Left kidney (tissue), 2 donors: ENCODE measurements around the gene GRAMD1B. TPM values are rescaled to one million over a fixed set of nuclear protein-coding genes. Genes with fewer than 3 reads are reported as not detected.
A peak's percentile ranks its signal among the peaks of the same experiment; 100 is the strongest.
"Not testable (repeated sequence)": the region's sequence is repeated elsewhere in the genome, so short reads cannot be mapped to it uniquely, and the experiment has no call there.

Source experiments
- DNase-seq: peaks from one replicate; pipeline ENCODE4 v3.0.0-alpha.2; 2013
- polyA plus RNA-seq: library from polyadenylated mRNA; unstranded; fragments of 120-200 nt; gene quantifications from one replicate; pipeline ENCODE4 v1.2.1, GENCODE V29; 2013; ENCODE audit not compliant: insufficient read length

The GRAMD1B gene
- polyA plus RNA-seq, 1 donor: 13.0 TPM

DNA sequence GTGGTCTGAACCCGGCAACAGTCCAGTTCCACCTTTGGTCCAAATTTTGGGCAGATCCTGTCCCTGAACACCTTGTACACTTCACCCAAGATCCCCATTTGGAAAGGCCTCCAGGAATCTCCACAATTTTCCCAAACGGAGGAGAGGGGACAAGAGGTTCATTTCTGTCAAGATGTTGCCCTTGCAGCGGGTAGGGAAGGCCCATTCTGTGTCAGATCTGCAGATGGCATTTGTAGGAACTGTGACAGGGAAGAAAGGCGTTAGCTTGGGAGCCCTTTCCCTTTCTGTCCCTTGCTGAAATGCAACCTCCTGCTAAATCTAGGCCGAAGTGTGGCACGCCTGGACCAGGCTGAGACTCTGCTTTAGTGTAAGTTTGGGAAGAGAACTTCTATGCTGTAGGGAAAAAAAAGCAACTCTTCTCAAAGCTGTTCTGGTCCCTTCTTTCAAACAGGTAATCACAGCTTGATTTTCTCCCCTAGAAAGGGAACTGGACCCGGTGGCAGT lies 138.3 kb downstream of the GRAMD1B start:
- DNase-seq: no peak

DNA sequence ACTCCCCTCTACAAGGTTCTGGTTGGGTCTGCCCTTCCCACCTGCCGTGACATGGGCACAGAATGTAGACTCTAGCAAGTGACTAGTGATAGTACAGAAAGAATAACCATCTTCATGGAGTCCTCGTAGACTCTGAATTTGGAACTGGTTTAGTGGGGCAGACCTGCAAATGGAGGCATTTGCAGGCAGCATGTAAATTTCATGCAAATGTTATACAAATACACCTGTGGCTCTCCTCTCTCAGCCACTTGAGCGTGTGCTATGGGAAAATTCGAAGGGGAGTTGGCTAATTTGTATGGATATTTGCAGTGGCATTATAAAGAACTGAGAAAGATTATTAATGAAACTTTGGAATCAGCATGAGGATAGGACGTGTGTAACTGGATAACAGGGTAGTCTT lies 139.3 kb downstream of the GRAMD1B start:
- DNase-seq: no peak

DNA sequence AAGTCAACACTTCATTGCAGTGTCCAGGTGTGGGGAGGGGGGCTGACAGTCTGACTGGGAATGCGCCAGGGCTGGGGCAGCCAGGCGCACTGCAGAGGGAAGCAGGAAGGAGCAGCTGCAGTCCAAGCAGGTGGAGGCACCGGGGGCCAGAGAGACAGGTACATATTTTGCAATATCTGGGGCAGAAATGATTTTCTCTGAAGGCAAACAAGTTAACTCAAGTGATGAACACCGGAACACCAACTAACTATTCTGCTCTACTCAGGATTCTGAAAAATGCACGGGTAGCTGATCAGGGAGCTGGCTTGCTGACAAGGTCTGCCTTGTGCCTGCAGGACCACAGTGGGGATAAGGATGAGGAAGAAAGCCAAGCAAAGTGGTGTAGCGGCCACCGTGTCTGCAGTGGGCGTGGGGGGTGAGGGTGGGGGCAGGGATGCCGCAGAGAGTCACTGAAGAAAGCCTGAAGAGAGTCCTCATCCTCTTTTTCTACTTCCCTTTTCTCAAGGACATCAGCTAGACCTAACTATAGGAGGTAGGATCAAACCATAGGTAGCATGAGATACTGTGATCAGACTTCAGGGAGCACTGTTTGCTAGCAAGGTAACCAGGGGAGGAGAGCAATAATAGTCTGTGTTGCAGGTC lies 141.0 kb downstream of the GRAMD1B start:
- DNase-seq: no peak

DNA sequence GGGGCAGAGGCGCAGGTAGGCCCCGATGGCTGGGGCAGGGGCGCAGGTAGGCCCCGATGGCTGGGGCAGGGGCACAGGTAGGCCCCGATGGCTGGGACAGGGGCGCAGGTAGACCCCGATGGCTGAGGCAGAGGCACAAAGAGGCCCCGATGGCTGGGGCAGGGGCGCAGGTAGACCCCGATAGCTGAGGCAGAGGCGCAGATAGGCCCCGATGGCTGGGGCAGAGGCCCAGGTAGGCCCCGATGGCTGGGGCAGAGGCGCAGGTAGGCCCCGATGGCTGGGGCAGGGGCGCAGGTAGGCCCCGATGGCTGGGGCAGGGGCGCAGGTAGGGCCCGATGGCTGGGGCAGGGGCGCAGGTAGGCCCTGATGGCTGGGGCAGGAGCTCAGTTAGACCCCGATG lies 142.7 kb downstream of the GRAMD1B start:
- not testable (repeated sequence) for DNase-seq

DNA sequence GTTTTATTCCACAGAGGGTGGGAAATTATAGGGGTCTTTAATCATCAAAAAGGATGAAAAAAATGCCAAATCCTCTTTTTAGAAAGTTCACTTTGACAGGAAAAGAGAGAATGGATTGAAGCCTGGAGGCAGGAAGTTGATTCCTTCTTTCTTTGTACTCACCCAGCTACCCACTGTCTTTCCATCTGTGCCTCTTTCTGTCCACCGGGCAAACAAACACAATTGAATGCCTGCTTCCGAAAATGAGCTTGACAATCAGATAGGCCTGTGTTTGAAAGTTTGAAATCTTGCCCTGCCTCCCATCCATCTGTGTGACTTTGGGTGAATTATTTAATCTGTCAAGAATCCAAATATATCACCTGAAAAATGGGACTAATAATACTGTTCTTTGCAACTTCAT lies 143.2 kb downstream of the GRAMD1B start:
- DNase-seq: no peak

DNA sequence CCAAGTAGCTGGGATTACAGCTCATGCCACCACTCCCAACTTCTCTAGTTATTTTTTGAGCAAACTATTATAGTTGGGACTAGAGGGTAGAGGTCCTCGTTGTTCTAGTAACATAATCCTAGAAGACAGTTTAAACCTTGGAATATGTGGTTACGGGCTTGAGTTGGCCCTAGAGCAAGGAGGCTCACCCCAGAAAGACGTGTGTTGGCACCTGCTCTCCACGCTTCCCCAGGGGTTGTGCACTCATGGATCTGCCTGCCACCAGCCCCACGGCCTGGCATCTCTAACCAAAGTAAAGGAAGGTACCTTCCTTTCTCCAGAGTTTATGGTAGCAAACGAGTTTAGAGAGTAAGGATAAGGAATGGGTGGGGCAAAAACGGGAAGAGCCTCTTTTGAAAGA lies 145.4 kb downstream of the GRAMD1B start:
- no peak for DNase-seq

DNA sequence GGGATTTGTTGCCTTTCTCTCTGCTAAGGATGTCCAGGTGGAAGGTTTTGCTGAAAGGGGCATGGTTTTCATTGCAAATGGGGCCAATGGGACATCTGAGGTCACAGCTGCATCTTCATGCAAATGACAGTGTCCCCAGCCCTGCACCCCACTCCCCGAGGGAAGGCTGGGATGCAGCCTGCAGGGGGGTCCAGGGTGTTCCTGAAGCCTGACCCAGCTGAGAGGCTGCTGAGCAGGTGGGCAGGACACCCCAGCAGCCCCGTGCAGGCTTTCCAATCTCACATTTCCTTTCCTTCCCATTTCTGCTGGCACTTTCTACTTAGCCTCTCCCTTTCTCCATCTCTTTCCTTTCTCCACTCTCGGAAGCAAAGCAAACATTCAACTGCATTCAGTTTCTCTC lies 146.0 kb downstream of the GRAMD1B start:
- no peak for DNase-seq

DNA sequence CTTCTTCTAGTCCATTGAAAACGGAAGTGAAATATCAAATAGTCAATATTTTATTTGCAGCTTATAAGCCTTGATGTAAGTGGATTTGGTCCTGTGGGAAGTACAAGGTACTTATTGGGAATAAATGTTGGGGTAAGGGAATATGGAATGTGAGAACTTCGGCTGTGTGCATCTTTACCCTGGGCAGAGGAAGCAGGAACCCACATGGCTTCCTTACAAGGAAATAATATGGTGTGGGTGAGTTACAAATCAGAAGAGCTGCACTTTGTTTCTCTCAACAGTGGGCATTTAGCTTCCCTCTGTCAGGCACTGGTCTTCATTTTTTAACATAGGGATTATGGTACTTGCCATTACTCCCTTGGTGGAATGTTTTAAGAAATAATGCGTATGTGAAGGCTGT lies 146.4 kb downstream of the GRAMD1B start:
- DNase-seq: no peak

DNA sequence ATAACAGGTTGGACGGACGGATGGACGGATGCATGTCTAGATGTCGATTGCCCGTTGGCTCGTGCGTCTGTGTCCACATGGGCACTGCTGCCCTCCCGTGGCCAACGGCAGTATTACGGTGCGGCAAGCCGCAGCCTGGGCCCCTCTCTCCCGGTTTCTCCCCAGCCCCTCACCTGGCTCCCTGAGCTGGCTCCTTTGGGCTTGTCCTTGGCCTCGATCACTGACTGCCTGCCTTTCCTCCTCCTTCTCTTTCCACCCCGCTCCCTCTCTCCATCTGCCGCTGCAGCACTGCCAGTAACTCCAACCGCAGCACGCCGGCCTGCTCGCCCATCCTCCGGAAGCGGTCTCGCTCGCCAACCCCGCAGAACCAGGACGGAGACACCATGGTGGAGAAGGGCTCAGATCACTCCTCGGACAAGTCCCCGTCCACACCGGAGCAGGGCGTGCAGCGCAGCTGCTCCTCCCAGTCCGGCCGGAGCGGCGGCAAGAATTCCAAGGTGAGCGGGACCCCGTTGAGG lies 147.1 kb downstream of the GRAMD1B start:
- peak; percentile 35 for DNase-seq

DNA sequence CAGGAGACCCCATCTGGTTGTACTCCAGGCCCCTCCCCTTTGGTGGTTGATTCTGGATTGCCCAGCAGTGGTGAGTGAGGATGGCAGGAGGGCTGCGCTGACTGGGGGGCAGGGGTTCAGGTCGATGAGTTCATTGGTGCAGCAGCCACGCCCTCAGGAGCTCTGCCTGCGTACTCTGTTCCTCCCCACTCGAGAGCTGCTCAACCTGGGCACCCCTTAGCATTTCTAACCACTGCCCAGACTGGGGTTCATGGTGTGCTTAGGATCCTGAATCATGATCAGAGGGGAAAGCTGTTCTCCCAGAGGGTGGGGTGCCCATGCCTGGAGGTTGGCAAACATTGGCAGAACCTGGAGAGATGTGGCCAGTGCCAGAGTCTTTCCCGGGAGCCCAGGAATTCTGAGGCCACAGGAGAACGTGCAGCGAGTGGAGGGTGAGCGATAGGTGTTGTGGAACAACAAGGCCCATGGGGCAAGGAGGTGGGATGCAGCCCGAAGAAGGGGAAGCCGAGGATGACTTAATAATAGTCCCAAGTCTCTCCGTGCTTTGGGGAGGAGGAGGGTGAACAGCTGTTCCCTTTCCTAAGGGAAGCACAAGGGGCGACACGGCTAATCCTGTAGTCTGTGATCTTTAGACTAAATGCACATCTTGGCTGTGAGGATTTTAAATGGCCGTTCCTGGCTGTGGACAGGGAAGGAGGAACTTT lies 148.9 kb downstream of the GRAMD1B start:
- DNase-seq: no peak

DNA sequence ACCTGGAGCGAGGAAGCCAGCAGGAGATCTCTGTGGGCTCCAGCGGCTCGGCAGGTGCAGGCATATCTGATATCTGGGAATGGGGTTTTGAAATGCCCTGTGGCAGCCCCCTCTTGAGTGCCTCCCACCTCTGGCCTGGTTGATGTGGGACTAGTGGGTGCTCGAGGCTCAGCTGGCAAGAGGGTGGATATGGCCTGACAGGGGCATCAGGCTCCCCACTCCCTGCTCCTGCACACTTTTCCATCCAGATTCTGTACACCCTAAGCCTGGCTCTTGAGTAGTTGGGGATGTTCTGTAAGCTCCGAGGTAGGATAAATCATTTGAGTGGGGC lies 149.4 kb downstream of the GRAMD1B start:
- DNase-seq: no peak

DNA sequence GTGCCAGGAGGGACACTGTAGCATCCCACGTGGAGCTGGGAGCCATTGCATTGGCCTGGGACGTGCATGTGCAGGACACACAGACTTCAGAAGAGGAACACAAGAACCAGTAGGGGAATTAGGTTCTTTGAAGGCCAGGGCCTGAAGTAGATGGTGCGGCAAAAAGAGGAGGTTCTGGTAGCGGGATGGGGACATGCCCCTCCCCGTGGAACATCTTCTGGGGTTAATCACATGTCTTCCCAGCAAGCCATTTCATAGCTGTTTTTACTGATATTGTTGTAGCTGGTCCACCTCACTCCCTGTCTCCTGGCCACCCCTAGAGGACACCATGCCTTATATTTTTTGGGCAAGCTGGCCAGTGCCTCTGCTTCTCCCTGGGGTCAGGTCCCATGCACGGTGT lies 150.1 kb downstream of the GRAMD1B start:
- no peak for DNase-seq

DNA sequence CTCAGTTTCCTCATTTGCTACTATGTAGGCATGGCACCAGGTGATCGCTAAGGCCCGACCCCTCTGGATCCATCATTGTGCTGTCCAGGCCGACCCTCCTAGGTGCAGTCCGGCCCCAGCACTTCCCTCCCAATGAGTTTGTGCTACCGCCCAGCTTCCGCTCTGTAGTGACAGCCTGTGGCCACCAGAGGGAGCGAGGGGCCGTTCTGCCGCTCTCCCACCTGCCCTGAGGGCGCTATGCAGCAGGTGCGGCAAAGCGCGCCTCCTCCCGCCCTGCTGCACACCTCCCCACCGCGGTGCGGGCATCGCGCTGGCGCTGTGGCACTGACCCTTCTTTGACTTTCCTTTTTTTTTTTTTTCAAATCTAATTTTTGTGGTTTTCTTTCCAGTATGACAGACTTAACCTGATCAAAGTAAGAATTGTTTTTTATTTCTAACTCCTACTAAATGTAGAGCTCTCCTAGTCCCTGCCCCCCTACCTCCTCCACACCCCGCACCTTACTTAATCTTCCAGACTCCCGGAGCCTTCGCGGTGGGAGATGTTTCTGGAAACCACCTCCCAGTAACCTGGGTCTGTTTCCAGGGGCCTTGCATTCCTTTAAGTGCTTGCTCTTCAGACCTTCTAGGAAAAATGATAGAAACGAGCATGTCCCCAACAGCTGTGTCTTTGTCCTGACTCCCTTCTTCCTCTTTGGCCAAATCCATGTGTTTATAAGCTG lies 150.6 kb downstream of the GRAMD1B start:
- DNase-seq: peak; percentile 57

DNA sequence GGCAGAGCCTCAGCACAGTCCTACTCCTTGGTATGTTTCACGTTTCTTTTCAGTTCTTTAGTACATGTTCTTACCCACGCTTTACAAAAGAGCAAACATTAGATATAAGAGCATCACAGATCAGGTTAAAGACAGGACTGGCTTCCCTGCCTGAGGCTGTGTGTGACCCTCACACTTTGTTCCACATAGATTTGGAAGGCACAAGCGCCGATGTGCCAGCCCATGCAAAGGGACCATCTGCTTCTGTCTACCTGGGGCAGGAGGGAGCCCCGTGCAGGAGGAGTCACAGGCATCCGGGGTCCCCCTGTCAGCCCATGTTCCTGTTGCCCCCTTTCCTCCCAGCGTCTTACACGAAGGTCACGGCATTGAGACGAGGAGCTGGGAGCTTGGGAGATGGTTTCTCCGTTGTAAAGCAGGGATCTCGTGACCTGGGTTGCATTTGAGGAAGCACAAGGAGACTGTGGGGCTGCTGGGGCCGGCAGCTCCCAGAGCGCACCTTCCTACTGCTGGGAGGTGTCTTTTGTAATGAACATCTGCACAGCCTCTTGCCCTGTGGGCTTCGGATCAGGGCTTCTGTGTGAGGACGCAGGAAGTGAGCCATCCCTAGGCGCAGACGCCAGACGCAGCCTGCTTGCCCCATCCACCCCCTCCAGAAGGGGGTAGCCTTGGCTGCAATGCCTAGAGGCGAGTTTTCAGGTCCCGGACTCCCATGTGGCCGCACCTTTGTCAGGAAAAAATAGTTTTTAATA lies 151.8 kb downstream of the GRAMD1B start:
- no peak for DNase-seq

DNA sequence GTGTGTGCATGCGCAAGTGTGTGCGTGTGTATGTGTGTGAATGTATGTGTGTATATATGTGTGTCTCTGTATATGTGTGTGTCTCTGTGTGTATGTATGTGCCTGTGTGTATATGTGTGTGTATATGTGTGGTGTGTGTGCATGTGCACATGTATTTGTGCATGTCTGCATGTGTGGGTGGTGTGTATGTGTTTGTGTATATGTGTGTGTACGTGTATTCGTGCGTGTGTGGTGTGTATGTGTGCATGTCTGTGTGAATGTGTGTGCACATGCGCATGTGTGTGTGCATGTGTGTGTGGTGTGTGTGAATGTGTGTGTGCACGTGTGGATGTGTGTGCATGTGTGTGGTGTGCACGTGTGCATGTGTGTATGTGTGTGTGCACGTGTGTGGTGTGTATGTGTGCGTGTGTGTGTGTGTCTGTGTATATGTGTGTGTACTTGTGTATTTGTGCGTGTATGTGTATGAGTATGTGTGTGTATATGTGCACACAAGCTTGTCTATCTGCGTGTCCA lies 153.0 kb downstream of the GRAMD1B start:
- DNase-seq: no peak

DNA sequence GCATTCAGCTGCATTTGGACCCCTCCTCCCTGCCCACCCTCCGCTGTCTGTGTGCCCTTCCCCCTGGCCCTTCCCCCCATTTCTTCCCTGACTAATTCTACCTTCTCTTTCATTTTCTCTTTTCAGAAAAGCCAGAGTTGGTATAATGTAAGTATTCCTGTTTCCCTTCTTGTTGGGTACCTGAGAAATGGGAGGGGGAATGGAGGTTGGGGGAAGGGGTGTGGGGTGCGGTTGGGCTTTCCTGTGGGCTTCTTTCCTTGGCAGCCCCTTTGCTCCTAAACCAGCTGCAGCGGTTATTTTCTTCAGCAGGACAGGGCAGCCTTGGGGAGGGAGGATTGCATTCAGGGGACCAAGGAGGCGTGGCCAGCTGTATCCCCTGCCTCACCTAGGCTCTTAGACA lies 154.1 kb downstream of the GRAMD1B start:
- no peak for DNase-seq

DNA sequence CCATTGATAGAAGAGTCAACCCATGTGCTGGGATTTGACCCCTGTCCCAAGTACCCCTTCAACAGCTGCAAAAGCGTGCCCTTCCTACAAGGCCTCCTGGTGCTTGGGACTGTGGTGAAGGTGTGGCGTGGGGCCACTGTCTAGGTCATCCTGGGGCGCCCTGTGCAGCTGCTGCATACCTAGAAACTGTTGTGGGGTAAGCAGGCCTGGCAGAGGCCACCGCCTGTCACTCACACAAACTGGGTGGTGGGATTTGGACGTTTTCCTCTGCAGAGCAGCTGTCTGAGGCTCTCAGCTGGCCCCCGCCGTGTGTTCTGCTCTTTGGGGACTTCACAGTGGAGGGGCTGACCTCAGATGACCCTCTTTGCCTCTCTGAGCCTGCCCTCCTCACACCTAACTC lies 154.7 kb downstream of the GRAMD1B start:
- no peak for DNase-seq

DNA sequence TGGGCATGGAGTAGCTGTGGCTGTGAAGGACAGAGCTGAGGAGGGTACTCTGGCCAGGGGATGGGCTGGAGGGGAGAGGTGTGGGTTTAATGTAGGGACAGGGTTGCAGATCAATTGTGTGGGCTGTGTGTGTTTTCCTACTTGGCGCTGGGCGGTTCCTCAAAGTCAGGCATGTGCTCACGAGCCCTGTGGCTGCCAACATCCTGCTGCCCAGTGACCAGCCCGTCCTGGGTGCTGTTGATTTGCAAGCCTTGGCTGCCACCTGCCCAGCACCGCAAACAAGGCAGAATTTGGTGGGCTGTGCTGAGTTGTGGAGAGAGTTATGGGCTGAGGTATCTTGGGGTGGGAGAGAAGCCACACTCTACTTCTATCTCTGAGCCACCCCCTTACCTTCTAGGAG lies 155.1 kb downstream of the GRAMD1B start:
- no peak for DNase-seq

DNA sequence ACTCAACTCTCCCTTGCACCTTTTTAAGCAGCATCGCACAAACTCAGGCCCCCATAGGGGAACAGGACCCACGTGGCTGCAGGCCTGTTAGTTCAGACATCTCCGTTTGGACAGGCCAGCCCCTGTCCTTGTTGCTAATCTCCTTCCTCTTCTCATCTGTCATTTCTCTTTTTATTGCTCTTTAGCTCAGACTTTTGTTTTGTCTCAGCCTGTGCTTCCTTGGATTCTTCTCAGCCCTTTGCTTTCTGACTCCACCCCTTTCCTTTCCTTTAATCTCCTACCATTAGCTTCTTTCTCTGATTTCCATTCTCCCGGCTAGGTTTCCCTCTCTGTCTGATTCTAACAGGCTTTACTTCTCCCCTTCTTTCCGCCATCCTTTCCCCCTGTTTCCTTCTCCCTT lies 155.6 kb downstream of the GRAMD1B start:
- no peak for DNase-seq

DNA sequence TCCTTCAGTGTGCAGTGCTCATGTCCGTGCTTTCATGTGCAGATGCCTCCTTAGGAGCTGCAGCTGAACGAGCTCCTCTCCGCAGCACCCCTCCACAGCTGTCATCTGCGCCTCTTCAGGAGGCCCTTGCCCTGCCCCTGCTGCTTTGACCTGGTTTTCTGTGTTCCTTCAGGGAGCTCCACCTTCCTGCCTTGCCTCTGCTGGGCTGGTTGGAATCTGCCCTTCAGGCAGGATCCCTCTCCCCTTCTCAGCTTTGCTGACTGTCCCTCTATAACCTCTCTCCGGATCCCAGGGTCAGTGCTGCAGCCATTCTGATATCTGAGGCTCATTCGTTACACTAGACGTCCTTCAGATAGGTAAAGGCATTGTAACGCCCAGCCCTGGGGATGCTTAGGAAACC lies 156.5 kb downstream of the GRAMD1B start:
- DNase-seq: no peak

DNA sequence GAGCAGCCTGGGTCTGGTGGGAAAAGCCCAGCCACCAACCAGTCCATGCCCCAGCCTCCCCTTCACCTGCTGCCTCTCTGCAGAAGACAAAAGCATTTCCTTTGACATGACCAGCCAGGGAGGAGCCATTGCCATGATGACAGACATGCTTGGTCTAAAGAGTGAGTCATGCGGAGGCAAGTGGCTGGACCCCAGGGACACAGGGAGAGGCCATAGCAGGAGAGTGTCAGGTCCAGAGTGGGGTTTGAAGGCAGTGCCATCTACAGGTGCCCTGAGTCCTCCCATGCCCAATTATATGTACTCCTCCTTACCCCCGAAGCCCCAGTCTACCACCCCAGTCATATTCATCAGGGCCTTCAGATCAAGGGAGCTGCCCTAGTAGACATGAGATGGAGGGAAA lies 157.0 kb downstream of the GRAMD1B start:
- DNase-seq: no peak

DNA sequence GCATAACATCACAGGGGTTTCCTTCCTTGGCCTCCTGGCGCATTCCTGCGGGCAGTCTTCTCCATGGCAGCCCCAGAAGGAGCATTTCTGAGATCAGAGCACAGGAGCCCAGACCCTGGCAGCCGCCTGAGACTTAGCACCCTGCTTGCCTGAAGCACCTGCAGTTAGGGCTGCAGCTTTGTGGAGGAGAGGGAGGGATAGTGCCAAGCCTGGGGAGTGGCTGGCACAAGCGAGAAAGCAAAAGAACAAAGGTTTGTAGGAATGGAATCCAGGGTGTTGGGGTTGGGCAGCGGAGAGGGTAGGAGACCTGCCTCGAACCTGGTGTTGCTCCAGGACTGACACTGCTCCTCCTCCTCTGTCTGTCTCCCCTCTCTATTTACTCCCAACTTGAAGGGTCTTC lies 157.5 kb downstream of the GRAMD1B start:
- DNase-seq: no peak
